A673 (cell line): ENCODE data around the gene HOMER2. TPM values are rescaled to one million over a fixed set of nuclear protein-coding genes. Genes with fewer than 3 reads are reported as not detected.
A peak's percentile ranks its signal among the peaks of the same experiment; 100 is the strongest.

Experiments used
- BruUV-seq: library from RNA; stranded (reverse); fragments of 400-500 nt; replicated peaks from 2 replicates; lab custom pipeline; 2021; lab: Mats Ljungman, UMichigan
- CTCF ChIA-PET: fragments of 300-600 bp; sonication (Branson Sonifier 250); formaldehyde crosslinking; loops from one replicate; lab custom pipeline; 2022; ENCODE audit warnings: antibody characterized with exemption; lab: Charles Lee
- POLR2A ChIA-PET: fragments of 300-600 bp; sonication (Branson Sonifier 250); formaldehyde crosslinking; loops from one replicate; lab custom pipeline; 2022; ENCODE audit warnings: antibody characterized with exemption; ENCODE audit not compliant: low non-redundant PET; lab: Charles Lee
- DNase-seq: peaks from one replicate; pipeline ENCODE4 v3.0.0-alpha.2; 2015; ENCODE audit warnings: low spot score
- H3K27ac ChIP-seq: fragments of 200-600 bp; sonication (generic); 2 replicates; pipeline ENCODE4 v1.5.1; 2016; ENCODE audit warnings: mixed run types, low read depth, mild to moderate bottlenecking, mixed read lengths, antibody characterized with exemption, low read length; ENCODE audit not compliant: poor library complexity, severe bottlenecking
- H3K27me3 ChIP-seq: fragments of 200-600 bp; sonication (generic); replicated peaks from 2 replicates; pipeline ENCODE4 v1.6.1; 2017; ENCODE audit warnings: mixed run types, low read depth, mild to moderate bottlenecking, mixed read lengths, antibody characterized with exemption, low read length; ENCODE audit not compliant: insufficient read depth, poor library complexity
- H3K36me3 ChIP-seq: fragments of 200-600 bp; sonication (generic); 2 replicates; pipeline ENCODE4 v1.6.1; 2016; ENCODE audit warnings: mixed run types, mild to moderate bottlenecking, mixed read lengths, antibody characterized with exemption, low read length; ENCODE audit not compliant: insufficient read depth, poor library complexity, severe bottlenecking
- H3K4me1 ChIP-seq: fragments of 200-600 bp; sonication (generic); 2 replicates; pipeline ENCODE4 v1.6.1; 2017; ENCODE audit warnings: mixed run types, mild to moderate bottlenecking, mixed read lengths, antibody characterized with exemption, low read length; ENCODE audit not compliant: insufficient read depth, poor library complexity, severe bottlenecking
- H3K4me3 ChIP-seq: fragments of 200-600 bp; sonication (generic); 2 replicates; pipeline ENCODE4 v1.5.1; 2016; ENCODE audit warnings: low read depth, mixed run types, mild to moderate bottlenecking, mixed read lengths, low read length; ENCODE audit not compliant: poor library complexity, severe bottlenecking
- H3K9me3 ChIP-seq: fragments of 200-600 bp; sonication (generic); 2 replicates; pipeline ENCODE4 v1.6.1; 2016; ENCODE audit warnings: mixed run types, low read depth, mild to moderate bottlenecking, mixed read lengths, antibody characterized with exemption, low read length; ENCODE audit not compliant: poor library complexity, severe bottlenecking
- CTCF ChIP-seq: fragments of 300-800, 200-600 bp; sonication (generic); conservative IDR thresholded peaks from 2 replicates; pipeline ENCODE4 v1.5.1; 2017; ENCODE audit warnings: low read depth, mild to moderate bottlenecking, antibody characterized with exemption, low read length, moderate library complexity, mixed read lengths
- EZH2 ChIP-seq: fragments of 200-600 bp; sonication (generic); IDR thresholded peaks from 2 replicates; pipeline ENCODE4 v1.6.1; 2017; ENCODE audit warnings: borderline replicate concordance, low read depth, mild to moderate bottlenecking, mixed read lengths, antibody characterized with exemption, low read length; ENCODE audit not compliant: poor library complexity, severe bottlenecking
- intact Hi-C: fragments of 100-400 bp; cut with micrococcal nuclease; formaldehyde crosslinking; loops from one replicate; pipeline ENCODE4 v1.10.0; 2022; ENCODE audit not compliant: unreplicated experiment
- total RNA-seq: library from RNA; stranded (reverse); gene quantifications from 2 replicates; pipeline ENCODE4 v1.2.3, GENCODE V29; 2021

Gene HOMER2
- total RNA-seq, 1 experiment from 2014 or later = 6.7 TPM

GRCh38 chr15:82985688-82986441 is 33.3 kb upstream of the HOMER2 start, which contains the start of gene RAMAC:
Gene RAMAC, plus strand, starts transcription at chr15:82986210. Its CDS starts 2,809 bp downstream, at chr15:82989019.
- CTCF ChIA-PET = no interaction called here

GRCh38 chr15:82980981-82981380 is 28.5 kb upstream of the HOMER2 start:
- no peaks in the 10 kb centered on the region for H3K27me3 ChIP-seq
- BruUV-seq = no TSS peak
- no peaks in the 10 kb centered on the region for H3K9me3 ChIP-seq
- H3K4me3 ChIP-seq = no peak overlapping the region
- no peaks in the 10 kb centered on the region for H3K36me3 ChIP-seq
- no peak for TF ChIP-seq EZH2
- TF ChIP-seq CTCF = no peak
- no peaks in the 10 kb centered on the region for H3K4me1 ChIP-seq
- DNase-seq = no peak
- ChIA-PET CTCF (no interaction called here), POLR2A (no interaction called here)
- intact Hi-C loops = no loop called here
- H3K27ac ChIP-seq = no peak overlapping the region

More at GRCh38 chr15:82985688-82986441, 33.3 kb upstream of the HOMER2 start, which contains the start of gene RAMAC:
- peaks cover 3% of the 10 kb centered on the region for H3K4me1 ChIP-seq
- TF ChIP-seq EZH2 = no peak
- TF ChIP-seq CTCF = no peak
- H3K4me3 ChIP-seq = peak within 1 kb of the TSS; percentile 67
- peaks cover 10% of the 10 kb centered on the region for H3K36me3 ChIP-seq
- H3K27ac ChIP-seq = peak within 1 kb of the TSS; percentile 81
- intact Hi-C loops = loop anchor here (5.0 kb wide), 2 partner anchors 134 to 444 kb away; partner anchors contain the start of gene RPS17
- H3K9me3 ChIP-seq = no peaks in the 10 kb centered on the region
- no peaks in the 10 kb centered on the region for H3K27me3 ChIP-seq
- BruUV-seq = TSS peak; percentile 66
- peak; percentile 97 for DNase-seq
- POLR2A ChIA-PET = no interaction called here

- no peaks in the 10 kb centered on the region for H3K4me1 ChIP-seq
- POLR2A ChIA-PET = no interaction called here
- intact Hi-C loops = no loop called here
- DNase-seq = no peak
- H3K9me3 ChIP-seq = no peaks in the 10 kb centered on the region
- no peak overlapping the region for H3K4me3 ChIP-seq
- no peak overlapping the region for H3K27ac ChIP-seq
- CTCF ChIA-PET = no interaction called here
- H3K36me3 ChIP-seq = no peaks in the 10 kb centered on the region
- TF ChIP-seq CTCF (no peak), EZH2 (no peak)
- BruUV-seq = no TSS peak
- H3K27me3 ChIP-seq = no peaks in the 10 kb centered on the region
Measured at GRCh38 chr15:82979726-82980125, 27.2 kb upstream of the HOMER2 start.
